ENCODE data around the gene TKTL1.

DNA sequence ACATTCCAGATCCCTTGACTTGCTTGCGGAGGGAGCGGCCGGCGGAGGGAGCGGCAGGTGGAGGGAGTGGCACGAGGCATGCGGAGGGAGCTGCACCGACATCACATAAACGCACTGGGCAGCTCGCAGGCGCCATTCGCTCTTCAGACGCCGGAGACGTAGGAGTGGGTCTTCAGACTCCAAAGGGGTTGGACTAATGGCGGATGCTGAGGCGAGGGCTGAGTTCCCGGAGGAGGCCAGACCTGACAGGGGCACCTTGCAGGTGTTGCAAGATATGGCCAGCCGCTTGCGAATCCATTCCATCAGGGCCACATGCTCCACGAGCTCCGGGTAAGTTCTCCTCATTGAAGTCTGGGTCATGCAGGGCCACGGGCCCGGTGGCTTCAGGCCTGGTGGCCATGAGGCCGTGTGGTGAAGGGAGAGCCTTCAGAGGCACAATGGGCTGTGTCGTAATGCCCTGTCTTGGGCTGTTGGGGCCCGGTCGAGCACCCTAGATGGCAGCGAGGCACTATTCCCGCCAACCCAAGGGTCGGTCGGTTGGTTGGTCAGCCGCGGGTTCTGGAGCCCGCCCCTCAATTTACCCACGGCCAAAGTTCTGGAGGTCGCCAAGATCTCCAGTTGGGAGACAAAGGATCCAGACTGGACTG, at the start of gene TKTL1:
- TF ChIP-seq, protein P1, sequence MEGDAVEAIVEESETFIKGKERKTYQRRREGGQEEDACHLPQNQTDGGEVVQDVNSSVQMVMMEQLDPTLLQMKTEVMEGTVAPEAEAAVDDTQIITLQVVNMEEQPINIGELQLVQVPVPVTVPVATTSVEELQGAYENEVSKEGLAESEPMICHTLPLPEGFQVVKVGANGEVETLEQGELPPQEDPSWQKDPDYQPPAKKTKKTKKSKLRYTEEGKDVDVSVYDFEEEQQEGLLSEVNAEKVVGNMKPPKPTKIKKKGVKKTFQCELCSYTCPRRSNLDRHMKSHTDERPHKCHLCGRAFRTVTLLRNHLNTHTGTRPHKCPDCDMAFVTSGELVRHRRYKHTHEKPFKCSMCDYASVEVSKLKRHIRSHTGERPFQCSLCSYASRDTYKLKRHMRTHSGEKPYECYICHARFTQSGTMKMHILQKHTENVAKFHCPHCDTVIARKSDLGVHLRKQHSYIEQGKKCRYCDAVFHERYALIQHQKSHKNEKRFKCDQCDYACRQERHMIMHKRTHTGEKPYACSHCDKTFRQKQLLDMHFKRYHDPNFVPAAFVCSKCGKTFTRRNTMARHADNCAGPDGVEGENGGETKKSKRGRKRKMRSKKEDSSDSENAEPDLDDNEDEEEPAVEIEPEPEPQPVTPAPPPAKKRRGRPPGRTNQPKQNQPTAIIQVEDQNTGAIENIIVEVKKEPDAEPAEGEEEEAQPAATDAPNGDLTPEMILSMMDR (IDR thresholded peaks at IDR 0.05): no peak
- no peak for TF ChIP-seq POLR2A (IDR thresholded peaks at IDR 0.05)

Measured in uterus (tissue), 2 donors.